T follicular helper cell (primary cell): Measurements from ENCODE around the gene CCL3.
"Not testable (repeated sequence)": the region's sequence is repeated elsewhere in the genome, so short reads cannot be mapped to it uniquely, and the experiment has no call there.

Experiments
- DNase-seq: peaks from one replicate; pipeline ENCODE4 v3.0.0-alpha.2; 2020; ENCODE audit warnings: low read depth
- total RNA-seq, 2 experiments: gene quantifications; one replicate each; lab custom pipeline; 2026; lab: John Stamatoyannopoulos, UW

Gene CCL3
- 0.12 to 291 reads per million in 2 experiments for total RNA-seq

- DNase-seq, result no peak
Measured at GRCh38 chr17:36089888-36090836, at the start of gene CCL3. CCL3 (minus strand) TSS chr17:36090143; CDS start chr17:36090058, 85 bp downstream.

GRCh38 chr17:36136439-36136838 lies 46.5 kb upstream of the CCL3 start:
- no peak for DNase-seq

- DNase-seq, result no peak
Measured at GRCh38 chr17:36136036-36136435, 46.1 kb upstream of the CCL3 start.

DNA sequence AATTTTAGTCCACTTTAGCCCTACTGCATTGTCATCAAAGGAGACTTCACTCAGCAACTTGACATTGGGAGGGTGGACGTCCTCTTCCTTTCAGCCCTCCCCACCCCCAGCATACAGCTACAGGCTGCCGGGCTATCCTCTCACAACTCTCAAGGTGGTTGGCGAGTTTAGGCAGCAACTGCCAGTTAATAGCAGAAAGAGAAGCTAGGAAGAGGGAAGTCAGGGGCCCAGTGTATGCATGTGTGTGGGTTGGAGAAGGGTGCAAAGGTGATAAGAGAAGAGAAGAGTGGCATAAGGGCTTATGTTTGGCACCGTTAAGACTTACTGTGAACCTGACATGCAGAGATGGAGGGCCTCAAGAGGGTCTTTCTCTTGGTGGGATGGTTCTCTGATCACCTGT lies 45.5 kb upstream of the CCL3 start:
- DNase-seq, result no peak

DNA sequence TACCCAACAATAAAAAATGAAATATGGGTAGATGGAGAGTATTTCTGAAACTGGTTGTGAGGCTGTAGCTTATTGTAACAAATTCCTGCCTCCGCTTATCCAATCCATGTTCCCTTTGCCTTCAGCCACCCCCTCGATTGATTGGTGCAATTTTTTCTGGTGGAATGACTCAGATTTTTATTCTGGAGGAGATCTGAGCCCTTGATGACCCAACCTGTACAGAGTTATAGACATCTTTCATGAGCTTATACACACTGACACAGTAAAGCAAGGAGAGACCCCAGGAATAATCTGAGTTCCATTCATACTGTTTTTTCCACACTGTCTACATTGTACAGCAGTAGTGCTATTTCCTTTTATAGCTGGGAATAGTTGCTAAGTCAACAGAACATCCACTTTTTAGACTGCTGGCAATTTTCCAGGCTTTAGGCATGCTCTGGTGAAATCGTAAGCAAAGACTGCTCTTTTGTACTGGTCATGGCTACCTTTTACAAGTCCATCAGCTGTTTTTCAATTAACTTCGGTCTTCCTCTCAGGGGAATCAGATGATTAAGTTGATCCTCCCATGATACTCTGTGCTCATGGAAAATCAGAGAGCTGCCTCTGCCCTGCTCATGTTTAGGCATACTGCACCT lies 43.8 kb upstream of the CCL3 start:
- DNase-seq, result no peak

DNA sequence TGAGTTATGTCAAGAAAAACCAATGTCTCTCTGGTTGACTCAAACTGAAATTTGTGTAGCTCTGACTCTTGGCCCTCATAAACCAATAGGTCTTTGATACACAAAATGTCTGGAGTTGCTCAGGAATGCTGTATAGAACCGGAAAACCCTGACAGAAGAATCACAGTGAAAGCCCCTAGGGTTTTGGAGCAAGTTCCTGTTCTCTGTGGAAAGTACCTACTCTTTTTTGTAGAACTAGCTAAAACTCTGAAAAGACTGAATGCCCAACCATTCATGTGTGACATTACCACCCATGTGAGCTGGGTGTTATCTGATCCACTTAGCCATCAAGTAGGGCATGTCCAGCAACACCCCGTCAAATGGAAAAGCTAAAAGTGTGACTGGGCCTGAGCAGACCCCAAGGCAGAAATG lies 42.5 kb upstream of the CCL3 start:
- no peak for DNase-seq

DNA sequence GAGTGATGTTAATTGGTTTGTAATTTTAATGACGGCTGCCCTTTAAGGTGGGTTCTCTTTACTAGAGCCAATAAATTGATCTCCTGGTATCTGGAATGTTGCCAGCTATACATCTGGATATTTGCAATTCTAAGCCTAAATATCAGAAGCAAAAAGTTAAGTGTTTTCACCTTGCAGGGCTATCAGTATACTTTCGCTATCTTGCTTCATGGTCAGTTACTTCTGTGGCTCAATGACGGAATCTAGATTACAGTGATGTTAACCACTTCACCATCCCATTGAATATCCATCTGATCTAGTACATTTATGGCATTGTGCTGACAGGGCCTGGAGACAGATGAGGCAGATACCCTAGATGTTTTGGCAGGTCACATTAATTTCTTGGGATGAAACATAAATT lies 42.0 kb upstream of the CCL3 start:
- DNase-seq, result no peak

DNA sequence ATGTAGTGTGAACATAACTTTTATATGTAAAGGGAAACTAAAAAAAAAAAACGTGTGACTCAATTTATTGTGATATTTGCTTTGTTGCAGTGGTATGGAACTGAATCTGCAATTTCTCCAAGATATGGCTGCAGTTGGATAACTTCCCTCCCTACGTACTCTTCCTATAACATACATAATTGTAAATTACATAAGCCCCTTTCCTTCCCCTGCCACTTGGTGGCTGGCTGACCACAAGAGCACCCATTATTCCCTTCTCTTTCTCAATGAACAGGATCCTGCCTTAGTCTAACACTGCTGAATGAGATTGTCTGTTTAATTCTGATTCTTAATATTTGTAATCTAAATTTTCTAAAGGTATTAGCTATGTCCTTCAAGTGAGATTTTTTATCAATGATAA lies 41.5 kb upstream of the CCL3 start:
- no peak for DNase-seq

- no peak for DNase-seq
Measured at GRCh38 chr17:36130346-36130745, 40.4 kb upstream of the CCL3 start.

DNA sequence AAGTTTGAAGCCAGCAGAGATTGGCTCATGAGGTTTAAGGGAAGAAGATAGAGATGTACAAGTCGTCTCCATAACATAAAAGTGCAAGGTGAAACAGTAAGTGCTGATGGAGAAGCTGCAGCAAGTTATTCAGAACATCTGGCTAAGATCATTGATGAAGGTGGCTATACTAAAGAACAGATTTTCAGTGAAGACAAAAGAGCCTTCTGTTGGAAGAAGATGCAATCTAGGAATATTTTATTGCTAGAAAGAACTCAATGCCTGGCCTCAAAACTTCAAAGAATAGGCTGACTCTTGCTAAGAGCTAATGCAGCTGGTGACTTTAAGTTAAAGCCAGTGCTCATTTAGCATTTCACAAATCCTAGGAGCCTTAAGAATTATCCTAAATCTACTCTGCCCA lies 39.7 kb upstream of the CCL3 start:
- no peak for DNase-seq

DNA sequence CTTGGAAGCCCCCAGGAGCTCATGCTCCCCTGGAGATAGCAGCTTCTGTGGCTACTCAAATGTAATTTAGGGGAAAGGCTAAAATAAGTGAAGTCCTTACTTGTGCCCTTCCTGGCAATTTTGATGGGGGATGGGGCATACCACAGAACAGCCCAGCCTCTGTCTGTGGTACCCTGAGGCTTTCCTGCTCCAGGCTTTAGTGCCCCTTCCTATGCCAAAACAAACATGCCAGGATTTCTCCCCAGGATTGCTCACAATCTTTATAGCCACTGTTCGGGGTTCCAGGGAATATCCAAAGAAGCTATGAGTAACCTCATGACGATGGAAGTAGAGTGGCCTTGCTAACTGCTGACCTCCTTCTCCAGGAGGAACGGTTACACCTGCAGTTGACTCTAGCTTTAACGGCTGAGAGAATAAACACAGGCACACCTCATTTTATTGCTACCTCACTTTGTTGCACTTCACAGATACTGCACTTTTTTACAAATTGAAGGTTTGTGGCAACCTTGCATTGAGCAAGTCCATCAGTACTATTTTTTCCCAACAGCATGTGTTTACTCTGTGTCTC lies 38.6 kb upstream of the CCL3 start:
- no peak for DNase-seq

DNA sequence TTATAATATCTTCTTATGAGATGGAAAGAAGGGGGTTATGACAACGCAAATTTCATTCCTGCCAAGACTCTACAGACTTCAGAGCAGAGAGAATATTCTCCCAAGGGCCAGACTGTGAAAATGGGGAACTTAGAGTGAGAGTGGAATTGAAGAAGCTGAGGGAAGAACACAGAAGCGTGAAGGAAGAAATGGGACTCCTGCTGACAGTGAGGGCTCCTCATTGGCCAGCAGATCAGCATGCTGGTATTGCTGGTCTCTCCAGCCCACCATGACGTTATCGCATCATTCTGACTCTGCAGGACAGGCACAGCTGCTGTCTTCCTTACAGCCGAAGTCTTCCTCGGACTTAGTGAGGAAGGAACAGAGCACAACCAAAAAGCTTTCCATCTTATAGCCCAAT lies 38.0 kb upstream of the CCL3 start:
- no peak for DNase-seq

DNA sequence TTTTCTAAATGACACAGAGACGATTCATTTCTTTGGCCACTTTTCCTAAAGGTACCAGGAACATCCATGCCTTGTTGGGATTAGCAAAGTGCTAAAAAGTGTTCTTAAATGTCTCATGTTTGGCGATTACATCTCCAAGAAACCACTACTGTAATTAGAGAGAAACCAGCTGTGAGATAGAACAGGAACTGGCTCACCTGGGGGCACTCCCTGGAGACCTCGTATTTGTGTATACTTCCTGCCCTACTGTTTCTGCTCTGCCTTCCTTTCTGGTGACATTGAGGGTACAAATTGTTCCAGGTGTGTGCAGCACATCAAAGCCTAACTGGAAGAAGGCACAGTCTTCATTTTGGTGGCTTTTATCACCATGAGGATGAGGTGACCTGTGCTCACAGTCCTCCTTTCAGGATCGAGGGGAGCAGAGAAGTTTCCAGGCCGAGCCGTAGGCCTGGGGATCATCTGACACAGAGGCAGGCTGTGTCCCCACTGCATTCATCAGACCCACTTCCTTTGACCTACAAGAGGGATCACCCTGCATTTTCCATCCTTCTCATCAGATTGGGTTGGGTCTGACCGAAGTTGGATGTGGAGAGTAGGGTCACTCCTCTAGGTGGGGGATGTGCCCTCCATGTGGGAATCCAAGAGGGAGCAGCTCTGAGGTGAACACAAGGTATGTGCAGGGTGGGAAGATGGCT lies 37.4 kb upstream of the CCL3 start:
- no peak for DNase-seq

DNA sequence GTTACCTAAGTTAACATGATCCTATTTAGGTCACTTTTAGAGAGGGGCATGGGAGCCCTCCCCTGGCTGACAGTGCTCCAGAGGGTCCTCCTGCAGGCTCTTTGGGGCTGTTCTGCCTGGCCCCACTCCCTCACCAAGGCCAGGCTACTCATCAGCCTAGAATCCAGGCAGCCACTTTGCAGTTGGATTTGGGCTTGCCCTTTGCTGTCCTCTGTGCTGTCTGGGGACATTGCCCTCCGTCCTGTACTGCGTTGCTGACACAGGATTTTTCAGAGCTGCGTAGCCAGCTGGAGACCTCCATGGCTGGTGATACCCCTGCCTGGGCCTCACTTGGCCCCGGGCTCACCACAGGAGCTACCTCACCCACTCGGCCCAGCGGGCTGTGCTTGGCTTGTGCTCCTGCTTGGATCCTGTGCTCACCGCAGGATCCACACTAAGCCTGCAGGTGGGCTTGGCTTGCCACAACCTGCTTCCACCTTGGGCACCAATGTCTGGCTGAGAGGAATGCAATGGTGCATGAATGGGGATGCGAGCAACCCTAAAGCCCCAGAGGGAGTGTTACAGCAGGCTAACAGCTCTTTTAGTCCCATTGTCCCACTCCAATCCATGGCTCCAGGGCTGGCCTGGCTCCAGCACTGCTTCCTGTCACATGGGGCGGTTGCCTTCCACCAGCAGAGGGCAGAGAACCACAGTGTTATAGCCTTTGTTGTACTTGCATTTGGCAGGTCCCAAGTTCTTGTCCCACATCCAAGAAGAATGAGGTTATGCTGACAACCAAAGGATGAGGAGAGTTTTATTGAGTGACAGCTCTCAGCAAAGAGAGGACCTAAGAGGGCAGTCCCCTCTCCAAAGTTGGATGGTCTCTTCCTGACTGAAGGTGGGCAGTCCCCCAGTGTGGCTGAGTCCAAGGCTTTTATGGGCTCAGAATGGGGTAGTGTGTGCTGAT lies 35.2 kb upstream of the CCL3 start:
- DNase-seq, result no peak

- DNase-seq, result no peak
Measured at GRCh38 chr17:36123431-36123830, 33.5 kb upstream of the CCL3 start.

DNA sequence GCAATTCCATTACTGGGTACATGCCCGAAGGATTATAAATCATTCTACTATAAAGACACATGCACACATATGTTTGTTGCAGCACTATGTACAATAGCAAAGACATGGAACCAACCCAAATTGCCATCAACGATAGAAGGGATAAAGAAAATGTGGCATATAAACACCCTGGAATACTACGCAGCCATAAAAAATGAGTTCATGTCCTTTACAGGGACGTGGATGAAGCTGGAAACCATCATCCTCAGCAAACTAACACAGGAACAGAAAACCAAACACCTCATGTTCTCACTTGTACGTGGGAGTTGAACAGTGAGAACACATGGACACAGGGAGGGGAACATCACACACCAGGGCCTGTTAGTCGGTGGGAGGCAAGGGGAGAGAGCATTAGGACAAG lies 31.2 kb upstream of the CCL3 start:
- DNase-seq, result not testable (repeated sequence)

- DNase-seq, result no peak
Measured at GRCh38 chr17:36120221-36120620, 30.3 kb upstream of the CCL3 start.

GRCh38 chr17:36118477-36119353 lies 28.8 kb upstream of the CCL3 start:
- no peak for DNase-seq

- no peak for DNase-seq
Measured at GRCh38 chr17:36117505-36118382, 27.8 kb upstream of the CCL3 start.
